Measurements from ENCODE around the gene RUFY3. TPM values are rescaled to one million over a fixed set of nuclear protein-coding genes. Genes with fewer than 3 reads are reported as not detected.

Gene RUFY3
- total RNA-seq, 1 experiment from 2014 or later = 32.9 TPM

GRCh38 chr4:70674731-70675130 is 47.0 kb upstream of the RUFY3 start:
- Histone ChIP-seq H3K9me2 (ENCODE audit: insufficient read depth) (no peaks in the 10 kb centered on the region), H3K4me3 (replicated peaks in 1 of 2; ENCODE audit: low read depth in 1 of 2, low read length in 2 of 2) (no peak overlapping the region), H4K20me1 (ENCODE audit: insufficient read depth) (no peaks in the 10 kb centered on the region), H3K27ac (ENCODE audit: low read depth, low read length) (no peak overlapping the region), H3K27me3 (ENCODE audit: insufficient read depth, low read length) (no peaks in the 10 kb centered on the region), H3K9me3 (ENCODE audit: control insufficient read depth in 1 of 2, insufficient read depth in 1 of 2, low read depth in 1 of 2, low read length in 2 of 2) (no peaks in the 10 kb centered on the region), H3K79me2 (ENCODE audit: insufficient read depth, low read length) (no peaks in the 10 kb centered on the region), H2AFZ (ENCODE audit: low read depth, low read length, poor library complexity, severe bottlenecking) (no peak overlapping the region), H3K9ac (ENCODE audit: low read length) (no peak overlapping the region), H3K4me1 (ENCODE audit: control insufficient read depth in 1 of 2, insufficient read depth in 2 of 2, low read length in 2 of 2) (peaks cover 0 to 11% of the 10 kb centered on the region in 2 experiments; a peak in 2 of 4 replicates), H3K36me3 (ENCODE audit: control insufficient read depth in 1 of 2, insufficient read depth in 2 of 2, low read length in 2 of 2) (no peaks in the 10 kb centered on the region), H3K4me2 (ENCODE audit: low read length) (no peak overlapping the region)
- DNase-seq (ENCODE audit: low read depth, low spot score) (no peak), ATAC-seq (no peak)
- RAD21 ChIA-PET (ENCODE audit: low non-redundant PET in 1 of 2, low total read pairs in 2 of 2, uncharacterized antibody in 2 of 2, unreplicated experiment in 2 of 2) = no interaction called here
- CTCF ChIA-PET = no interaction called here
- no TSS peak for BruUV-seq (replicated peaks)
- TF ChIP-seq YY1 (IDR thresholded peaks at IDR 0.05; ENCODE audit: extremely low read depth, insufficient replicate concordance, low read depth, low read length) (no peak), SIN3A (IDR thresholded peaks at IDR 0.05; ENCODE audit: low read depth) (no peak), EZH2 (IDR thresholded peaks at IDR 0.05) (no peak), EGR1 (IDR thresholded peaks at IDR 0.05; ENCODE audit: low read depth) (no peak), TCF7L2 (IDR thresholded peaks at IDR 0.05; ENCODE audit: borderline replicate concordance, extremely low read depth, insufficient read depth, insufficient read length) (no peak), REST (IDR thresholded peaks at IDR 0.05; ENCODE audit: low read depth) (no peak), FOSL1 (IDR thresholded peaks at IDR 0.05; ENCODE audit: low read depth) (no peak), ZFX (IDR thresholded peaks at IDR 0.05) (no peak)
- POLR2A ChIA-PET = no interaction called here
- intact Hi-C loops (cut with micrococcal nuclease) = no loop called here

Measured in HCT116 (cell line).